ENCODE results near the gene KDM4C.

KDM4C gene

DNA sequence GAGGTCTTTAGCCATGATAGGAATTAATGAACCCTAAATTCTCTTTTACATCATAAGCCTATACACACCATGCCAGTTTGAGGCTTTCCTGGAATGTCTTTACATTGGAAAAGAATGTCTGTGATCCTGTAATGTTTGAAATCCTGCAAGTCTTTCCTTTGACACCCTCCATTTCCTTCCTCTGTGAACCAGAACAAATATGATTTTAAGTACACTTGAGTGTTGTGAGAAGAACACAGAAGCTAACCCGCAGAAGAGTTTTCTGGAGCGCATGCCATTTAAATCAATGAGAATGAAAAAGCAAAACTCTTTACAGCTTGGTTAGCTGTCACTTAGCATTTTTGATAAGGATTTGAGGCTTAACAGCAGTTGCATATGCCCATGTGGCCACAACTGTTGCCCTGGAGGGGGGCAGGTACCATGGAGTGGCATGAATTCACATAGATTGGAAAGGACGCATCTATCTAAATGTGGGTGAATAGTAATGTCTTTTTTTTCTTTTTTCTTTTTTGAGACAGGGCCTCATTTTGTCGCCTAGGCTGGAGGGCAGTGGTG is 372.6 kb downstream of the KDM4C start:
- no peaks in the 10 kb centered on the region for H3K79me2 ChIP-seq (ENCODE audit: insufficient read depth, low read depth)
- no peaks in the 10 kb centered on the region for H3K4me1 ChIP-seq (ENCODE audit: low read depth, poor library complexity, severe bottlenecking)
- H2AFZ ChIP-seq (ENCODE audit: low read depth) = no peak overlapping the region
- no peak overlapping the region for H3K9ac ChIP-seq
- no peaks in the 10 kb centered on the region for H4K20me1 ChIP-seq (ENCODE audit: insufficient read depth)
- TF ChIP-seq, protein P1, sequence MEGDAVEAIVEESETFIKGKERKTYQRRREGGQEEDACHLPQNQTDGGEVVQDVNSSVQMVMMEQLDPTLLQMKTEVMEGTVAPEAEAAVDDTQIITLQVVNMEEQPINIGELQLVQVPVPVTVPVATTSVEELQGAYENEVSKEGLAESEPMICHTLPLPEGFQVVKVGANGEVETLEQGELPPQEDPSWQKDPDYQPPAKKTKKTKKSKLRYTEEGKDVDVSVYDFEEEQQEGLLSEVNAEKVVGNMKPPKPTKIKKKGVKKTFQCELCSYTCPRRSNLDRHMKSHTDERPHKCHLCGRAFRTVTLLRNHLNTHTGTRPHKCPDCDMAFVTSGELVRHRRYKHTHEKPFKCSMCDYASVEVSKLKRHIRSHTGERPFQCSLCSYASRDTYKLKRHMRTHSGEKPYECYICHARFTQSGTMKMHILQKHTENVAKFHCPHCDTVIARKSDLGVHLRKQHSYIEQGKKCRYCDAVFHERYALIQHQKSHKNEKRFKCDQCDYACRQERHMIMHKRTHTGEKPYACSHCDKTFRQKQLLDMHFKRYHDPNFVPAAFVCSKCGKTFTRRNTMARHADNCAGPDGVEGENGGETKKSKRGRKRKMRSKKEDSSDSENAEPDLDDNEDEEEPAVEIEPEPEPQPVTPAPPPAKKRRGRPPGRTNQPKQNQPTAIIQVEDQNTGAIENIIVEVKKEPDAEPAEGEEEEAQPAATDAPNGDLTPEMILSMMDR (conservative IDR thresholded peaks at IDR 0.05; ENCODE audit: low read depth, low read length) = no peak
- H3K4me3 ChIP-seq (IDR thresholded peaks at IDR 0.05; ENCODE audit: insufficient read depth, low read depth, low read length) = no peak overlapping the region
- H3K27me3 ChIP-seq (ENCODE audit: insufficient read depth, low read depth) = no peaks in the 10 kb centered on the region
- H3K36me3 ChIP-seq (ENCODE audit: insufficient read depth) = no peaks in the 10 kb centered on the region
- no peak overlapping the region for H3K4me2 ChIP-seq
- H3K27ac ChIP-seq = no peak overlapping the region

DNA sequence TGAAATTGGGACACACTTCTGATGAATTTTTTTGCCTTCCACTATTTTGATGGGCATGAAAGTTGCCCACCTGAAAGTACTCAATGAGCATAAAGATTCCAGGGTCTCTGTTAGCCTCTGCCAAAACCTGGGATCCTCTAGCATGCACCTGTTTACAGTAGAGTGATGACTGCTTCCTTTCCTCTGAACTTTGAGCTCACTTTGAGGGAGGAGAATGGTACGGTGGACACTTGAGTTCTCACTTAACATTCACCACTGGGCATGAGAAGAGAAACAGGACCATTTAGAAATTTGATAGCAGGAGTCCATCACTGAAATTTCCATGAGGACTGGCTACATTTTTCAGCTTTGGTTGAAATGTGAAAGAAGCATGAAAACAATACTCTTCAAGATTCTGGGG is 374.8 kb downstream of the KDM4C start:
- no peaks in the 10 kb centered on the region for H3K4me1 ChIP-seq (ENCODE audit: low read depth, poor library complexity, severe bottlenecking)
- no peak overlapping the region for H3K4me2 ChIP-seq
- H3K4me3 ChIP-seq (IDR thresholded peaks at IDR 0.05; ENCODE audit: insufficient read depth, low read depth, low read length) = no peak overlapping the region
- H3K27ac ChIP-seq = no peak overlapping the region
- H4K20me1 ChIP-seq (ENCODE audit: insufficient read depth) = no peaks in the 10 kb centered on the region
- H3K27me3 ChIP-seq (ENCODE audit: insufficient read depth, low read depth) = no peaks in the 10 kb centered on the region
- no peaks in the 10 kb centered on the region for H3K36me3 ChIP-seq (ENCODE audit: insufficient read depth)
- TF ChIP-seq, protein P1 (conservative IDR thresholded peaks at IDR 0.05; ENCODE audit: low read depth, low read length) = no peak
- H2AFZ ChIP-seq (ENCODE audit: low read depth) = no peak overlapping the region
- H3K79me2 ChIP-seq (ENCODE audit: insufficient read depth, low read depth) = no peaks in the 10 kb centered on the region
- no peak overlapping the region for H3K9ac ChIP-seq

DNA sequence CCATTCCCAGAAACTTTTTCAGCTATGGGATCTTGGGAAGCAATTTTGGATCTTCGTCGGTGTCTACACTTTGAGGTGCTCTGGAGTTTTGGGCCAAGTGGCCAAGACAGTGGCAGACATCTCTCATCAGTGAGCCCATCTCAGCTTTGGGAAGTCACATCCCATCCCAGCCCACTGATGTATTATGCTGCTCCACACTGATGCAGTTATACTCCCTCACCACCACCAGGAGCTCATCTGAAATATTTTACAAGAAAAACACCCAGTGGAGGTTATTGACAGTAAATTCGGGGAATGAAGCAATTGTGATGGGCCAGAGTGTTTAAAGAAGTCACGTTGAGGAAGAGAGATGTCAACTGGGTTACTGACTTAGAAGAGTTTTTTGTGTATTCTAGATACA is 378.0 kb downstream of the KDM4C start:
- Histone ChIP-seq H3K4me1 (ENCODE audit: low read depth, poor library complexity, severe bottlenecking) (no peaks in the 10 kb centered on the region), H4K20me1 (ENCODE audit: insufficient read depth) (no peaks in the 10 kb centered on the region), H3K27me3 (ENCODE audit: insufficient read depth, low read depth) (no peaks in the 10 kb centered on the region), H3K36me3 (ENCODE audit: insufficient read depth) (no peaks in the 10 kb centered on the region), H3K4me2 (no peak overlapping the region), H3K27ac (no peak overlapping the region), H3K79me2 (ENCODE audit: insufficient read depth, low read depth) (no peaks in the 10 kb centered on the region), H3K4me3 (IDR thresholded peaks at IDR 0.05; ENCODE audit: insufficient read depth, low read depth, low read length) (no peak overlapping the region), H3K9ac (no peak overlapping the region), H2AFZ (ENCODE audit: low read depth) (no peak overlapping the region)
- TF ChIP-seq, protein P1 (conservative IDR thresholded peaks at IDR 0.05; ENCODE audit: low read depth, low read length) = no peak

DNA sequence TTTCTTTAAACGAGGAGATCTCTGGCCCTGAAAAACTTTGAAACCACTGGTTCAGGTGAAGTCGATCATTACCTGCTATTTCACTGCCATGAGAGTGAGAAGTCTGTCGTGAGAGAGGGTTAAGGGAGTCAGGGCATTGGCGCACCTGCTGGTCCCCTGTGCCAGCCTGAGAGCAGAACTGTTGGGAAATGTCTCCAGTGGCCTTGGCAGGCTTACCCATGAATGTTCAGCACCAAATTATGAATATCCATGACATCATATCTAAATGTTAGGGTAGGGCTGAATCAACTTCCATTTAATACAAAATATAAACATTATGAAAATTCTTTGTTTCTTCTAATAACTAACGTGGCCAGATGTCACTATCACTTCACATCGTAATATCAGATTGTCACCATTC is 379.3 kb downstream of the KDM4C start:
- H3K4me1 ChIP-seq (ENCODE audit: low read depth, poor library complexity, severe bottlenecking) = no peaks in the 10 kb centered on the region
- TF ChIP-seq, protein P1 (conservative IDR thresholded peaks at IDR 0.05; ENCODE audit: low read depth, low read length) = no peak
- no peak overlapping the region for H3K4me2 ChIP-seq
- no peak overlapping the region for H3K9ac ChIP-seq
- no peaks in the 10 kb centered on the region for H3K36me3 ChIP-seq (ENCODE audit: insufficient read depth)
- H3K79me2 ChIP-seq (ENCODE audit: insufficient read depth, low read depth) = no peaks in the 10 kb centered on the region
- no peak overlapping the region for H3K4me3 ChIP-seq (IDR thresholded peaks at IDR 0.05; ENCODE audit: insufficient read depth, low read depth, low read length)
- H3K27me3 ChIP-seq (ENCODE audit: insufficient read depth, low read depth) = no peaks in the 10 kb centered on the region
- no peaks in the 10 kb centered on the region for H4K20me1 ChIP-seq (ENCODE audit: insufficient read depth)
- no peak overlapping the region for H2AFZ ChIP-seq (ENCODE audit: low read depth)
- H3K27ac ChIP-seq = no peak overlapping the region

Measured in KMS-11 (cell line).